ENCODE data around the gene SLITRK2.

DNA sequence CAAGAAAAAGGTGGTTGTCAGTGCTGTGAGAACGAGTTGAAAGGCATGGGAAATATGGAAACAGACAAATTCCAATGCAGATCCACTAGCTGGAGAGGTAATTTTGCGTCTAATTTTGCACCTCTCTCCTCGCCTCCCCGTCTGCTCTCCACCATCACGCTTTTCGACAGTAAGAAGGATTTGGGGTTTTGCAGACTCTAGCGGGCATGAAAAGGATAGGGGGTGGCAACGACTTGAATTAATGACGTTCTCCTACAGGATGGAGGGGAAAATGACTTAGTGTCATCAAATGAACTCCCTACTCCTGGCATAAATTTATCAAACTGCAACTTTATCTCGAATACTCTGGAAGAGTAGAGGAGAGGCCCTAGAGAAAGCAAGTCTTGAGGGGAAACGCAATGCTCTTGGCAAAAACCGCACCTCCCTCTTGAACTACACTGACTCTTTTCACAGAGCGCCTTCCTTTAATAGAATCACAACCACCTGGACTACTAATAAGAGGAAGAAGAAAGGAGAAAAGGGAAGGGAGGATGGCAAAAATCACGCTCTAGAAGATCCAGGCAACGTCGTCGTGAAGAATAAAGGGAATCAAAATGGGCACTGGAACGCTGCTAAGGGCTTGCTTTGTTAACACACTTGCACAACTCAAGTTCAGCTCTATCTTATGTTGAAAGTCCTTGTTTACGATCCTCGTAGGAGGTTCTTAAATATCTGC lies 871 bp upstream of the SLITRK2 start:
- TF ChIP-seq FOXM1 (IDR thresholded peaks at IDR 0.05; ENCODE audit: borderline replicate concordance) (no peak), FOXA1 (IDR thresholded peaks at IDR 0.05) (no peak), ZNF384 (IDR thresholded peaks at IDR 0.05) (no peak), SUZ12 (IDR thresholded peaks at IDR 0.05) (no peak), HDGF (IDR thresholded peaks at IDR 0.05; ENCODE audit: borderline replicate concordance) (no peak), ARNT (IDR thresholded peaks at IDR 0.05) (no peak), SP1 (IDR thresholded peaks at IDR 0.05) (no peak)
